ENCODE measurements around the gene DSC1. TPM values are rescaled to one million over a fixed set of nuclear protein-coding genes. Genes with fewer than 3 reads are reported as not detected.

The DSC1 gene
- total and polyA plus RNA-seq, 10 of the 15 experiments (the other 5 are each of a cell fraction or from before 2014, with no cell fraction given): 0.24 to 0.84 (median 0.44) TPM; not detected in 1

GRCh38 chr18:31129398-31130115, 33.1 kb downstream of the DSC1 start (continued):
- TF ChIP-seq BCLAF1 (IDR thresholded peaks at IDR 0.05): no peak
- TF ChIP-seq NR2C2 (IDR thresholded peaks at IDR 0.05; ENCODE audit: borderline replicate concordance, control insufficient read depth, insufficient read length, low read depth): no peak
- TF ChIP-seq SMAD1 (IDR thresholded peaks at IDR 0.05; ENCODE audit: low read depth, partially characterized antibody): no peak
- TF ChIP-seq MYB (IDR thresholded peaks at IDR 0.05; ENCODE audit: borderline replicate concordance, low read depth, low read length): no peak
- TF ChIP-seq TCF12 (IDR thresholded peaks at IDR 0.05; ENCODE audit: low read depth, low read length): no peak
- TF ChIP-seq MAX (IDR thresholded peaks at IDR 0.05; ENCODE audit: low read depth, low read length): no peak
- no peak for TF ChIP-seq ZNF622 (IDR thresholded peaks at IDR 0.05)
- TF ChIP-seq MEF2A (IDR thresholded peaks at IDR 0.05; ENCODE audit: insufficient read depth, low read depth, low read length): no peak

- H3K27ac ChIP-seq (ENCODE audit: control insufficient read depth, insufficient read depth): no peak overlapping the region
- ChIA-PET SMC1A (ENCODE audit: uncharacterized antibody, unreplicated experiment) (interaction anchor here (1.2 kb wide), 1 partner anchor 18 kb away, joined by 3 read pairs; no protein-coding TSS in a partner anchor), CTCF (interaction anchor here (0.6 kb wide), 1 partner anchor 140 kb away, joined by 3 read pairs; no protein-coding TSS in a partner anchor), RAD21 (ENCODE audit: unreplicated experiment) (no interaction called here), POLR2A (no interaction called here)
- WGBS (ENCODE audit: insufficient coverage, insufficient replicate concordance, low lambda C conversion rate, missing lambda C conversion rate): 0% methylated on average over 1 of the region's 1 CpG
- in situ Hi-C loops (cut with MboI) (no loop called here), intact Hi-C loops (cut with micrococcal nuclease; ENCODE audit: unreplicated experiment) (no loop called here)
- FAIRE-seq (no peak), ATAC-seq (no peak), DNase-seq (ENCODE audit: low read depth, low spot score) (no peak)
- no peaks in the 10 kb centered on the region for H3K36me3 ChIP-seq (ENCODE audit: control insufficient read depth in 2 of 2, insufficient read depth in 2 of 2, low read length in 1 of 2)
- no peak overlapping the region for H3K9ac ChIP-seq (ENCODE audit: control insufficient read depth, insufficient read depth, low read length)
- no TSS peak for BruUV-seq (replicated peaks)
- no peaks in the 10 kb centered on the region for H3K27me3 ChIP-seq (replicated peaks in 1 of 2; ENCODE audit: control insufficient read depth in 2 of 2, insufficient read depth in 2 of 2, low read length in 1 of 2)
- H3K9me3 ChIP-seq (replicated peaks; ENCODE audit: control insufficient read depth, insufficient read depth, low read length): no peaks in the 10 kb centered on the region
- H3K4me1 ChIP-seq (ENCODE audit: control insufficient read depth, insufficient read depth, low read length): no peaks in the 10 kb centered on the region
- H3K4me2 ChIP-seq (ENCODE audit: control insufficient read depth, insufficient read depth): no peak overlapping the region
- H4K20me1 ChIP-seq (ENCODE audit: control insufficient read depth, insufficient read depth): no peaks in the 10 kb centered on the region
- H2AFZ ChIP-seq (ENCODE audit: control insufficient read depth, low read depth, low read length): no peak overlapping the region
- no peak overlapping the region for H3K4me3 ChIP-seq
- H3K79me2 ChIP-seq (ENCODE audit: control insufficient read depth, insufficient read depth, low read length): no peaks in the 10 kb centered on the region
- TF ChIP-seq IKZF2 (IDR thresholded peaks at IDR 0.05): no peak
- TF ChIP-seq KLF5 (IDR thresholded peaks at IDR 0.05; ENCODE audit: partially characterized antibody): no peak
- TF ChIP-seq MTA3 (IDR thresholded peaks at IDR 0.05; ENCODE audit: borderline replicate concordance, low read length): no peak
- TF ChIP-seq IRF3 (IDR thresholded peaks at IDR 0.05): no peak
- TF ChIP-seq YBX1 (IDR thresholded peaks at IDR 0.05): no peak
- no peak for TF ChIP-seq SPI1 (IDR thresholded peaks at IDR 0.05; ENCODE audit: borderline replicate concordance, insufficient read depth, low read depth, low read length)
- no peak for TF ChIP-seq RBBP5 (conservative IDR thresholded peaks at IDR 0.05)
- TF ChIP-seq ZBED1 (IDR thresholded peaks at IDR 0.05; ENCODE audit: borderline replicate concordance): no peak
- TF ChIP-seq SUPT20H (IDR thresholded peaks at IDR 0.05; ENCODE audit: borderline replicate concordance, control insufficient read depth, low read depth, low read length): no peak
- TF ChIP-seq ELK1 (IDR thresholded peaks at IDR 0.05; ENCODE audit: low read depth, low read length): no peak
- TF ChIP-seq POLR2A (IDR thresholded peaks at IDR 0.05; ENCODE audit: low read depth, low read length): no peak
- no peak for TF ChIP-seq ZNF622 (IDR thresholded peaks at IDR 0.05)
Measured at GRCh38 chr18:31125878-31126277, 36.8 kb downstream of the DSC1 start.
